Breast epithelium (tissue), 4 donors: Measurements from ENCODE around the gene DMRT3. TPM values are rescaled to one million over a fixed set of nuclear protein-coding genes. Genes with fewer than 3 reads are reported as not detected.

Experiments used
- DNase-seq, 2 donors: peaks; one replicate each; pipeline ENCODE4 v3.0.0-alpha.2; 2019; ENCODE audit warnings: low spot score in 2 of 2
- H3K27ac ChIP-seq, 2 donors: fragments of 200-600 bp; sonication (generic) in 1 of 2; one replicate each; pipeline ENCODE4 v1.5.1; 2016 to 2019; ENCODE audit warnings: mild to moderate bottlenecking in 1 of 2
- H3K27me3 ChIP-seq, 2 donors: fragments of 200-600 bp; sonication (generic) in 1 of 2; one replicate each; pipeline versions ENCODE4 v1.5.1 to v1.6.0; 2017 to 2019; ENCODE audit warnings: control low read depth in 1 of 2, mild to moderate bottlenecking in 1 of 2
- H3K36me3 ChIP-seq: fragments of 200-600 bp; one replicate; pipeline ENCODE4 v1.5.1; 2019
- H3K4me1 ChIP-seq, 2 donors: fragments of 200-600 bp; sonication (generic); one replicate each; pipeline ENCODE4 v1.5.1; 2016 to 2019; ENCODE audit warnings: control low read depth in 1 of 2
- H3K4me3 ChIP-seq, 3 donors: fragments of 200-600 bp; sonication (generic); 1 replicate in 2 of 3; 2 replicates in 1 of 3; pipeline ENCODE4 v1.5.1; 2016 to 2019; ENCODE audit warnings: mild to moderate bottlenecking in 3 of 3, moderate library complexity in 2 of 3
- H3K9me3 ChIP-seq, 2 donors: fragments of 200-600 bp; sonication (generic) in 1 of 2; one replicate each; pipeline ENCODE4 v1.5.1; 2016 to 2019; ENCODE audit warnings: control low read depth in 1 of 2
- CTCF ChIP-seq, 3 donors: fragments of 450-650 bp; IDR thresholded peaks; one replicate each; pipeline ENCODE4 v1.5.1; 2016 to 2017; ENCODE audit warnings: antibody characterized with exemption in 3 of 3, mild to moderate bottlenecking in 3 of 3, moderate library complexity in 3 of 3
- POLR2A ChIP-seq: fragments of 450-650 bp; IDR thresholded peaks from one replicate; pipeline ENCODE4 v1.6.1; 2016; ENCODE audit warnings: antibody characterized with exemption, mild to moderate bottlenecking, moderate library complexity
- POLR2AphosphoS5 ChIP-seq, 3 donors: sonication (generic); formaldehyde crosslinking; IDR thresholded peaks; one replicate each; pipeline ENCODE4 v1.6.1; 2017; ENCODE audit warnings: antibody characterized with exemption in 3 of 3
- intact Hi-C: fragments of 100-400 bp; cut with DNase I; formaldehyde crosslinking; loops from one replicate; pipeline ENCODE4 v1.15.1; 2023; ENCODE audit warnings: low total_unique reads
- total RNA-seq, 3 donors: library from RNA; depleted of rRNA; stranded (reverse); fragments of >200 nt; gene quantifications; one replicate each; pipeline ENCODE4 v1.1.0, GENCODE V29; 2016

DMRT3 gene
- total RNA-seq, 3 donors from 2014 or later = 0.29 to 1.8 (median 0.33) TPM

- H3K36me3 ChIP-seq = no peaks in the 10 kb centered on the region
- intact Hi-C loops = no loop called here
- H3K4me1 ChIP-seq = no peaks in the 10 kb centered on the region
- TF ChIP-seq POLR2AphosphoS5 (IDR thresholded peaks at IDR 0.05) (peak; percentile 21 to 46 (median 44)), CTCF (IDR thresholded peaks at IDR 0.05) (peak; percentile 82 to 96 (median 94)), POLR2A (no peak)
- H3K4me3 ChIP-seq = peak overlapping the region in 1 of 3 donors; percentile 1
- no peaks in the 10 kb centered on the region for H3K27me3 ChIP-seq
- H3K9me3 ChIP-seq = no peaks in the 10 kb centered on the region
- DNase-seq = peak; percentile 69 to 88
- no peak overlapping the region for H3K27ac ChIP-seq
These were observed 32.7 kb downstream of the DMRT3 start for GRCh38 chr9:1009101-1009707.

DNA sequence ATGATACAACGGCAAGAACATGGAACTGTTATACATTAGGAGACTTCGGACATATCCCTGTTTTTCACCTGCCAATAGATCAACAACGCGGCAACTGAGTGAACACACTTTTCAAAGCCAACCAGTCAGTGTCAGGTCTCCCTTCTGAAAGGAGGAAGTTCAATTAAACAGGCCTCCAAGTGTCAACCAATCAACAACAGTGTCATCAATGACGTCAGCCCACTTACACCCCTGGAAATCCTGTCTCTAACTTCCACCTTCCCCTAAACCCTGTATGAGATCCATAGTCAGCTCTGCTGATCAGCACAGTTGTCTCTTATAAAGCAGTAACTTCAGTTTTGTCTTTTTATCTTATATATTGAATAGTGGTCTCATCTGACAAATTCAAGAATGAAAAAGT, 36.6 kb downstream of the DMRT3 start:
- Histone ChIP-seq H3K9me3 (no peaks in the 10 kb centered on the region), H3K27ac (no peak overlapping the region), H3K36me3 (no peaks in the 10 kb centered on the region), H3K4me3 (no peak overlapping the region), H3K4me1 (no peaks in the 10 kb centered on the region), H3K27me3 (no peaks in the 10 kb centered on the region)
- no peak for DNase-seq
- TF ChIP-seq CTCF (IDR thresholded peaks at IDR 0.05) = no peak
- no peak for TF ChIP-seq POLR2A
- intact Hi-C loops = no loop called here

DNA sequence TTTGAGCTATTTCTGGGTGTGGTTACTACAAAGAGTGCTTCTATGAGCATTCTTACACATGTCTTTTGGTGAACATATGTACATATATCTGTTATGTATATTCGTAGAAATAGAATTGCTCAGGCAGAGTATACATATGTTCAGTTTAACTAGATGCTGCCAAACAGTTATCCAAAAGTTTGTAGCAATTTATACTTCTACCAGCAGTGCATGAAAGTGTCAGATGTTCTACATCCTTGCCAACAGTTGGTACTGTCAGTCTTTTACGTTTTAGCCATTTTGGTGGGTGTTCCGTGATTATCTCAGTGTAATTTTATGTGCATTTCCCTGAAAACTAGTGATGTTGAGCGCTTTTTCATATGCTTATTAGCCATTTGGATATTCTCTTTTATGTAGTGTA, 37.8 kb downstream of the DMRT3 start:
- no peaks in the 10 kb centered on the region for H3K27me3 ChIP-seq
- DNase-seq = no peak
- intact Hi-C loops = no loop called here
- no peak overlapping the region for H3K4me3 ChIP-seq
- H3K4me1 ChIP-seq = no peaks in the 10 kb centered on the region
- no peak overlapping the region for H3K27ac ChIP-seq
- H3K36me3 ChIP-seq = no peaks in the 10 kb centered on the region
- TF ChIP-seq CTCF (IDR thresholded peaks at IDR 0.05) (no peak), POLR2AphosphoS5 (IDR thresholded peaks at IDR 0.05) (no peak), POLR2A (no peak)
- no peaks in the 10 kb centered on the region for H3K9me3 ChIP-seq

DNA sequence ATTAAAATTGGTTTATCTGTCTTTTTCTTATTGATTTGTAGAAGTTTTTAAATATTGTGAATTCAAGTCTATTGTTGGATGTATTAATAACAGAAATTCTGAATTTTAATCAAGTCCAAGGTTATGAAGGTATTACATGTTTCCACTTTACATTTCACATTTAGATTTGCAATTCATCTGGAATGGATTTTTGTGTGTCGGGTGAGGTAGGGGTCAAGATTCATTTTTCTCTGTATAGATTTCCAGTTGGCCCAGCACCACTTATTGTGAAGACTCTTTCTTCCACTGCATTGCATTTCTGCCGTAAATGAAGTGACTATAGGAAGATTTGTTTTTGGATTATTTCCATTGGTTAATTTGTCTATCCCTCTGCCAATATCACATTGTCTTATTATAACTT, 38.2 kb downstream of the DMRT3 start:
- TF ChIP-seq POLR2AphosphoS5 (IDR thresholded peaks at IDR 0.05) (no peak), POLR2A (no peak), CTCF (IDR thresholded peaks at IDR 0.05) (no peak)
- Histone ChIP-seq H3K9me3 (no peaks in the 10 kb centered on the region), H3K4me3 (no peak overlapping the region), H3K36me3 (no peaks in the 10 kb centered on the region), H3K27ac (no peak overlapping the region), H3K4me1 (no peaks in the 10 kb centered on the region), H3K27me3 (no peaks in the 10 kb centered on the region)
- intact Hi-C loops = no loop called here
- no peak for DNase-seq

GRCh38 chr9:1018121-1018520, 41.7 kb downstream of the DMRT3 start:
- no peaks in the 10 kb centered on the region for H3K4me1 ChIP-seq
- H3K27me3 ChIP-seq = peaks cover 0 to 7% of the 10 kb centered on the region in 2 donors
- TF ChIP-seq POLR2AphosphoS5 (IDR thresholded peaks at IDR 0.05) (no peak), CTCF (IDR thresholded peaks at IDR 0.05) (no peak), POLR2A (no peak)
- no peak overlapping the region for H3K27ac ChIP-seq
- H3K36me3 ChIP-seq = no peaks in the 10 kb centered on the region
- H3K4me3 ChIP-seq = no peak overlapping the region
- no peak for DNase-seq
- intact Hi-C loops = no loop called here
- peaks cover 0 to 8% of the 10 kb centered on the region in 2 donors for H3K9me3 ChIP-seq
